ENCODE data around the gene RNF6. TPM values are rescaled to one million over a fixed set of nuclear protein-coding genes. Genes with fewer than 3 reads are reported as not detected.

The RNF6 gene
- total RNA-seq, 1 donor, result 57.4 TPM

DNA sequence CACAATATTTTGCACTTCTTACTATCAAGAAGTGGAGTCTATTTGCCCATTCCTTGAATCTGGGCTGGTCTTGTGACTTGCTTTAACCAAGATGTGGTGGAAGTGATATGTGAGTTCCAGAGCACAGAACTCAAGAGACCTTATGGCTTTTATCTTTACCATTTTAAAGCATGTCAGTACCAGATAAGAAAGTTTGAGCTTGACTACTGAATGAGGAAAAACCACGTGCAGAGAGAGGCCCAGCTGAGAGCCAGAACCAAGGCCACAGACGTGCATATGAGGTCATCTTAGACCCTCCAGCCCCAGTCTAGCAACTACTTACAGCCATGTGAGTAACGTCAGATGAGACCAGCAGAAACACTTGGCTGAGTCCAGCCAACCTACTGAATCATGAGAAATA, 25.5 kb upstream of the RNF6 start:
- H3K4me3 ChIP-seq (ENCODE audit: low read depth, low read length), result no peak overlapping the region
- DNase-seq (ENCODE audit: low read depth), result peak; percentile 76
- TF ChIP-seq, protein P1, sequence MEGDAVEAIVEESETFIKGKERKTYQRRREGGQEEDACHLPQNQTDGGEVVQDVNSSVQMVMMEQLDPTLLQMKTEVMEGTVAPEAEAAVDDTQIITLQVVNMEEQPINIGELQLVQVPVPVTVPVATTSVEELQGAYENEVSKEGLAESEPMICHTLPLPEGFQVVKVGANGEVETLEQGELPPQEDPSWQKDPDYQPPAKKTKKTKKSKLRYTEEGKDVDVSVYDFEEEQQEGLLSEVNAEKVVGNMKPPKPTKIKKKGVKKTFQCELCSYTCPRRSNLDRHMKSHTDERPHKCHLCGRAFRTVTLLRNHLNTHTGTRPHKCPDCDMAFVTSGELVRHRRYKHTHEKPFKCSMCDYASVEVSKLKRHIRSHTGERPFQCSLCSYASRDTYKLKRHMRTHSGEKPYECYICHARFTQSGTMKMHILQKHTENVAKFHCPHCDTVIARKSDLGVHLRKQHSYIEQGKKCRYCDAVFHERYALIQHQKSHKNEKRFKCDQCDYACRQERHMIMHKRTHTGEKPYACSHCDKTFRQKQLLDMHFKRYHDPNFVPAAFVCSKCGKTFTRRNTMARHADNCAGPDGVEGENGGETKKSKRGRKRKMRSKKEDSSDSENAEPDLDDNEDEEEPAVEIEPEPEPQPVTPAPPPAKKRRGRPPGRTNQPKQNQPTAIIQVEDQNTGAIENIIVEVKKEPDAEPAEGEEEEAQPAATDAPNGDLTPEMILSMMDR (IDR thresholded peaks at IDR 0.05; ENCODE audit: insufficient read depth, low read depth, low read length), result no peak

DNA sequence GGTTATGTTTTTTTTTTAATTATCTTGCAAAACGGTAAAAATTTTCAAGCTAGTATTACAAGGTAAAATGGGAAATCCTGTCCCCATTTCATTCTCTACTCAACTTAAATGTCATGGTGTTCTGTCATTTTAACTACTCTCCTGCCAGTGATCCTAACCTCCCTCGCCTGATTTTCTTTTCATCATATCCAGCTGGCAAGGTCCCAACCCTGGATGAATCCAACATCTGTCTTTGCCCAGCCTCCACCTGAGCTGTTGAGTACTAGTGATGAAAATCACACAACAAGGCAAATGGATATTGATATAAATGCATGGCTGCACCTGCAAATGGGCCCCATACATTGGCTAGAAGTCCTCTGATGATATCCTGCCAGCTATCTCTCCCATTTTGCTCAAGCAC, 24.9 kb upstream of the RNF6 start:
- DNase-seq (ENCODE audit: low read depth), result no peak
- TF ChIP-seq, protein P1 (IDR thresholded peaks at IDR 0.05; ENCODE audit: insufficient read depth, low read depth, low read length), result no peak

DNA sequence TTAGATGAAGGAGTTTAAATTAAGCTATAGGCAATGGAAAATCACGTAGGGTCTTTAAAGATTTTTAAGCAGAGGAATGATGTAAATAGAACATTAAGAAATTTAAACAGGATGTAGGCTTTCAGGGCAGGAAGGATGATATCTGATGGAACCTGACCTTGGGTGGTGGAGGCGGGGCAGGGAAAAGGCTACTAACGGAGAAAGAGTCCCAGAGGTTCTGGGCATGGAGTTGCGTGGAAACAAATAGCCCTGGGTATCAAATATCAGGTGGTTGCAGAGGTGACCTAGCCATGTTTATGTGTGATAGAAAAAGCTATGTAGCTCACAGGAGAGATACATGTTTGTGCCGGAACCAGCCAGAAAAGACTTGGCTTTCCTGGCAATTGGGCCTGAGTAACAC, 24.0 kb upstream of the RNF6 start:
- peak; percentile 70 for DNase-seq (ENCODE audit: low read depth)
- no peak overlapping the region for H3K4me3 ChIP-seq (ENCODE audit: low read depth, low read length)
- TF ChIP-seq, protein P1 (IDR thresholded peaks at IDR 0.05; ENCODE audit: insufficient read depth, low read depth, low read length), result no peak

More for the DNA sequence above, 24.9 kb upstream of the RNF6 start:
- no peak overlapping the region for H3K4me3 ChIP-seq (ENCODE audit: low read depth, low read length)

DNA sequence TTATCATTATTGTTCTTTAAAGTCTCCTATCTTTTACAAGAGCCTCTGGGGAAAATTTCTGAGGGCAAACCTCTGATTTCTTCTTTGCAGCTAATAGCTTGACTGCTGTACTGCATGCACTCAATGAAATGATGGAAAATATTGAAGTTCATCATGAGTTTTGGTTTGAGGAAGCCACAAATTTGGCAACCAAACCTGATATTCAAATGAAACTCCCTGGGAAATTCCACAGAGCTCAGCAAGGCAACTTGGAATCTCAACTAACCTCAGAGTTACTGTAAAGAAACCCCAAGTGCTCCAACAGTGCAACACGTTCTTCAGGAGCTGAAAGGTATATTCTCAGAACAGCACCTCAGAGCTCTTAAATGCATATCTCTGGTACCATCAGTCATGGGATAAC, 14.2 kb upstream of the RNF6 start:
- H3K4me3 ChIP-seq (ENCODE audit: low read depth, low read length), result no peak overlapping the region
- no peak for DNase-seq (ENCODE audit: low read depth)
- TF ChIP-seq, protein P1 (IDR thresholded peaks at IDR 0.05; ENCODE audit: insufficient read depth, low read depth, low read length), result no peak

DNA sequence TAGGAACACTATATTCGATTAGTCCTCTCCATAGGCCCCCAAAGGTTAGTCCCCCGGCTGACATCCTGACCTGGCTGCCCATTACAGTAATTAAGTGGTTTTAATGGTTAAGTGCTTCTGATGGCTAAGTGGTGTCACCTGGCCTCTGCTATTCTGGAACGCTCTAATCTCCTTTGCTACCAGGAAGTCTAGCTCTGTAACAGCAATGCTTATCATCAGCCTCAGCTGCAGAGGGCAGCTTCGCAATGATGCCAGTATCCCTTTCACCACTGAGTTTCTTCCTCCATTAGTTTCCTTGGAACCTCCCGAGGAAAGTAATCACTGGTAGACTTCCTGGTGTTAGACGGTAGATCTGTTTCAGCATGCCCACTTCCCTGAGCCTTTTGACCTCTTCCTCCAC, 8.6 kb upstream of the RNF6 start:
- TF ChIP-seq, protein P1 (IDR thresholded peaks at IDR 0.05; ENCODE audit: insufficient read depth, low read depth, low read length), result no peak
- DNase-seq (ENCODE audit: low read depth), result no peak
- no peak overlapping the region for H3K4me3 ChIP-seq (ENCODE audit: low read depth, low read length)

DNA sequence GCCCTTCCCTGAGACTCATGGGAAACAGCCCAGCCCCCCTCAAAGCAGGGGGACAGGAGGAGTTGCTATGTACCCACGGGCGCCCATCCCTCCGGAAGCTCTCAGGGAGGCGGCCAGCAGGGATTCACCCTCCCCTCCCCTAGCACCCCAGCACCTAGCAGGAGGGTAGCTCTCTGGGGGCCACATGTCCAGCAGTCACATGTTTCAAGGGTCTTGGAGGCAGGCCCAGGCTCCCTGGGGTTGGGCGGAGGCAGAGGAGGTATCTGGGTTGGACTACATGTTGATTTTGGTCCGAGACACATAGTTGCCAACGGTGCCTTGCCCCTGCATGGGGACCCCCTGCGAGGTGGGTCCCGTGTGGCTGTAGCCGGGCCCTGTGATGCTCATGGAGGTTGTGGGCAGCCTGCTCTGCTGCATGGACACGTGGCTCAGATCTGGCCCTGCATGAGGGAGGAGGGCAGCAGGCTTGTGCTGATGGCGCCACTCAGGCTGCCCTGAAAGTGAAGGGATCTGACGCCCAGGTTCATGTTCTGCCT, 7.0 kb upstream of the RNF6 start:
- TF ChIP-seq, protein P1 (IDR thresholded peaks at IDR 0.05; ENCODE audit: insufficient read depth, low read depth, low read length), result no peak
- DNase-seq (ENCODE audit: low read depth), result no peak
- no peak overlapping the region for H3K4me3 ChIP-seq (ENCODE audit: low read depth, low read length)

DNA sequence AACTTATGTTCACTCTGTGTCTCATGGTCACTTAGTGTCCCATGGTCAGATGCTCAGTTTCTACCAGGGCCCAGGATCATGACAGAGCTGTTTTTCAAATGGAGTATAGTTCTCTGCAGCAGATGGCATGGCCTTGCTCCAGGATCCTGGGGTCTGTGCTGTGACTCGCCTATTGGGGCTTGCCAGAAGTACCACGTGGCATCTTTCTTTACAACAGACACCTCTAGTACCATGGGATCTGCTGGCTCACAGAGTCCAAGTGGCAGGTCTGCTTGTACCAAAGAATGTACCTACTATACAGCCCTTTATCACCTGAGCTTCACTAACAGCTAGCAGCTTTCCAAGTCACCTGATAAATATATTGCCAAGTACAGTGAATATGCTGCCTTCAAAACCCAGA, 6.0 kb upstream of the RNF6 start:
- TF ChIP-seq, protein P1 (IDR thresholded peaks at IDR 0.05; ENCODE audit: insufficient read depth, low read depth, low read length), result no peak
- no peak for DNase-seq (ENCODE audit: low read depth)
- no peak overlapping the region for H3K4me3 ChIP-seq (ENCODE audit: low read depth, low read length)

Measured in fibroblast of villous mesenchyme (primary cell).